Middle frontal gyrus (tissue), 1 donor: ENCODE results near the gene PRSS2.

Experiments
- DNase-seq: peaks from one replicate; pipeline ENCODE4 v3.0.0-alpha.2; 2015; ENCODE audit warnings: low spot score; ENCODE audit errors: extremely low spot score

The PRSS2 gene

GRCh38 chr7:142787034-142787768 lies 16.4 kb downstream of the PRSS2 start:
- no peak for DNase-seq

- DNase-seq = no peak
Measured at GRCh38 chr7:142787783-142788182, 17.0 kb downstream of the PRSS2 start.

- no peak for DNase-seq
Measured at GRCh38 chr7:142788303-142789289, 17.8 kb downstream of the PRSS2 start.

- DNase-seq = no peak
Measured at GRCh38 chr7:142789441-142789840, 18.7 kb downstream of the PRSS2 start.

- DNase-seq = no peak
Measured at GRCh38 chr7:142790056-142790455, 19.3 kb downstream of the PRSS2 start.

GRCh38 chr7:142790555-142790954 lies 19.8 kb downstream of the PRSS2 start:
- no peak for DNase-seq

- DNase-seq = no peak
Measured at GRCh38 chr7:142791502-142791901, 20.7 kb downstream of the PRSS2 start.

- DNase-seq = no peak
Measured at GRCh38 chr7:142792129-142792528, 21.4 kb downstream of the PRSS2 start.

GRCh38 chr7:142792593-142792992 lies 21.8 kb downstream of the PRSS2 start:
- DNase-seq = no peak

- no peak for DNase-seq
Measured at GRCh38 chr7:142793156-142793555, 22.4 kb downstream of the PRSS2 start.

GRCh38 chr7:142795339-142795863 lies 24.6 kb downstream of the PRSS2 start:
- DNase-seq = no peak

GRCh38 chr7:142796001-142796500 lies 25.3 kb downstream of the PRSS2 start:
- DNase-seq = no peak

- no peak for DNase-seq
Measured at GRCh38 chr7:142796501-142797390, 26.0 kb downstream of the PRSS2 start.

- no peak for DNase-seq
Measured at GRCh38 chr7:142797391-142798377, 26.9 kb downstream of the PRSS2 start.

- no peak for DNase-seq
Measured at GRCh38 chr7:142798451-142799436, 28.0 kb downstream of the PRSS2 start.

GRCh38 chr7:142799437-142799835 lies 28.7 kb downstream of the PRSS2 start:
- DNase-seq = no peak

- no peak for DNase-seq
Measured at GRCh38 chr7:142800088-142800487, 29.3 kb downstream of the PRSS2 start.

GRCh38 chr7:142800699-142801260 lies 30.0 kb downstream of the PRSS2 start:
- DNase-seq = no peak
